Aorta (tissue), 5 donors: ENCODE data around the gene ZCCHC4. TPM values are rescaled to one million over a fixed set of nuclear protein-coding genes. Genes with fewer than 3 reads are reported as not detected.
A peak's percentile ranks its signal among the peaks of the same experiment; 100 is the strongest.

Experiments
- ATAC-seq: fragments of 200-7000 bp; cut with Tn5 transposase; one replicate; pipeline ENCODE4 v1.9.1; 2022; ENCODE audit warnings: moderate library complexity; ENCODE audit not compliant: low FRiP score
- DNase-seq, 2 donors: peaks; one replicate each; pipeline ENCODE4 v3.0.0-alpha.2; 2020
- H3K27ac ChIP-seq, 2 donors: one replicate each; pipeline ENCODE4 v1.5.1; 2013; ENCODE audit warnings: low read length in 2 of 2, mild to moderate bottlenecking in 2 of 2, moderate library complexity in 2 of 2, control low read depth in 1 of 2, inconsistent platforms in 1 of 2, low read depth in 1 of 2
- H3K27me3 ChIP-seq, 2 donors: one replicate each; pipeline ENCODE4 v1.6.1; 2013; ENCODE audit warnings: control low read depth in 1 of 2, low read length in 1 of 2, mild to moderate bottlenecking in 1 of 2, moderate library complexity in 1 of 2; ENCODE audit not compliant: insufficient read depth in 2 of 2, control insufficient read depth in 1 of 2
- H3K36me3 ChIP-seq, 2 donors: one replicate each; pipeline ENCODE4 v1.6.1; 2013; ENCODE audit warnings: control low read depth in 1 of 2, low read length in 1 of 2, mild to moderate bottlenecking in 1 of 2; ENCODE audit not compliant: insufficient read depth in 2 of 2, control insufficient read depth in 1 of 2
- H3K4me1 ChIP-seq, 2 donors: one replicate each; pipeline ENCODE4 v1.6.1; 2013; ENCODE audit warnings: low read length in 2 of 2, control low read depth in 1 of 2, mild to moderate bottlenecking in 1 of 2, moderate library complexity in 1 of 2; ENCODE audit not compliant: insufficient read depth in 2 of 2, control insufficient read depth in 1 of 2
- H3K4me3 ChIP-seq, 2 donors: one replicate each; pipeline ENCODE4 v1.5.1; 2013; ENCODE audit warnings: low read length in 2 of 2, control low read depth in 1 of 2, mild to moderate bottlenecking in 1 of 2
- H3K9me3 ChIP-seq: one replicate; pipeline ENCODE4 v1.6.1; 2013; ENCODE audit warnings: mild to moderate bottlenecking, low read length; ENCODE audit not compliant: control insufficient read depth
- WGBS, 2 donors: extraction: QIAGEN DNeasy Blood & Tissue Kit; methylation state at CpG; one replicate each; pipeline ENCODE4 v1.1.7; 2013; 5-methylcytosine and 5-hydroxymethylcytosine counted together
- intact Hi-C, 2 donors: fragments of 100-400 bp; cut with DNase I; formaldehyde crosslinking; loops; one replicate each; pipeline versions ENCODE4 v1.14.2 to v1.15.0; 2022
- polyA plus RNA-seq, 2 donors: library from polyadenylated mRNA; stranded (reverse); fragments of 200-250 nt; gene quantifications; one replicate each; pipeline ENCODE4 v1.2.3, GENCODE V29; 2013
- total RNA-seq, 2 donors: library from RNA; stranded (reverse); fragmentation: NEBNext Ultra II Directional; extraction: Animal tissue kit (Norgen Biotek cat#: 25700); gene quantifications; one replicate each; pipeline ENCODE4 v1.2.1, GENCODE V29; 2021
- donor health status: healthy with polysubstance abuse.
- donor health status: Bipolar disorder and iron deficiency.
- donor health status: DM: no; HTN: no; CAD: no.
- donor health status: DM: no; HTN: no; CAD: no.
- donor health status: DM: yes; HTN: yes; CAD: no.

The ZCCHC4 gene
- total and polyA plus RNA-seq, 4 donors, result 2.4 to 13.5 (median 6.8) TPM

DNA sequence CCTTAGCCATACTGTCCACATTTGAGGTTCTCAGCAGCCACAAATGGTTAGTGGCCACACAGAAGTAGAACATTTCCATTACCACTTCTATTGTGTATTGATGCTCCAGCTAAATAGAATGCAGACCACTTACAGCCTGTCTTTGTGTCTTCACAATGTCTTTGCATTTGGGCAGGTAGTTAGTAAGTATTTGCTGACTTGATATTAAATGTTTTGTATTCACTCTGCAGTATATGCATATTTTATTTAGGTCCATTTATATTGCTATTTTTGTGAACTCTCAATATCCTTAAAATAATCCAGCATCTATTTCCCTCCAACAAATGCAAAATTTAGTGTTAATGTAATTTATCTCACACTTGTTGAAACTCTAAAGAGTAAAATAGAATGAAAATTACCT lies 91.1 kb downstream of the ZCCHC4 start:
- peaks cover 2 to 15% of the 10 kb centered on the region in 2 donors for H3K36me3 ChIP-seq

GRCh38 chr4:25405453-25405852 lies 92.9 kb downstream of the ZCCHC4 start:
- Histone ChIP-seq H3K9me3 (no peaks in the 10 kb centered on the region), H3K4me1 (peaks cover 0 to 2% of the 10 kb centered on the region in 2 donors), H3K27ac (no peak overlapping the region), H3K27me3 (no peaks in the 10 kb centered on the region), H3K4me3 (no peak overlapping the region), H3K36me3 (peaks cover 4 to 10% of the 10 kb centered on the region in 2 donors)
- WGBS, 2 donors, result 47 to 66% methylated on average over 2 of the region's 2 CpGs
- no peak for ATAC-seq
- intact Hi-C loops, result no loop called here
- DNase-seq, result no peak

More for the DNA sequence above, 91.1 kb downstream of the ZCCHC4 start:
- Histone ChIP-seq H3K4me3 (no peak overlapping the region), H3K4me1 (peaks cover 0 to 2% of the 10 kb centered on the region in 2 donors), H3K27ac (no peak overlapping the region), H3K27me3 (no peaks in the 10 kb centered on the region), H3K9me3 (no peaks in the 10 kb centered on the region)
- intact Hi-C loops, result no loop called here
- ATAC-seq (no peak), DNase-seq (no peak)

- DNase-seq, result no peak
- peak; percentile 67 for ATAC-seq
- Histone ChIP-seq H3K27ac (peak overlapping the region in 1 of 2 donors; percentile 10), H3K4me1 (peaks cover 0 to 2% of the 10 kb centered on the region in 2 donors), H3K4me3 (no peak overlapping the region), H3K36me3 (peaks cover 7 to 10% of the 10 kb centered on the region in 2 donors), H3K9me3 (no peaks in the 10 kb centered on the region), H3K27me3 (no peaks in the 10 kb centered on the region)
- intact Hi-C loops, result no loop called here
- WGBS, 2 donors, result 57 to 59% methylated on average over 5 of the region's 5 CpGs
These were observed 93.6 kb downstream of the ZCCHC4 start for GRCh38 chr4:25406081-25406692.

DNA sequence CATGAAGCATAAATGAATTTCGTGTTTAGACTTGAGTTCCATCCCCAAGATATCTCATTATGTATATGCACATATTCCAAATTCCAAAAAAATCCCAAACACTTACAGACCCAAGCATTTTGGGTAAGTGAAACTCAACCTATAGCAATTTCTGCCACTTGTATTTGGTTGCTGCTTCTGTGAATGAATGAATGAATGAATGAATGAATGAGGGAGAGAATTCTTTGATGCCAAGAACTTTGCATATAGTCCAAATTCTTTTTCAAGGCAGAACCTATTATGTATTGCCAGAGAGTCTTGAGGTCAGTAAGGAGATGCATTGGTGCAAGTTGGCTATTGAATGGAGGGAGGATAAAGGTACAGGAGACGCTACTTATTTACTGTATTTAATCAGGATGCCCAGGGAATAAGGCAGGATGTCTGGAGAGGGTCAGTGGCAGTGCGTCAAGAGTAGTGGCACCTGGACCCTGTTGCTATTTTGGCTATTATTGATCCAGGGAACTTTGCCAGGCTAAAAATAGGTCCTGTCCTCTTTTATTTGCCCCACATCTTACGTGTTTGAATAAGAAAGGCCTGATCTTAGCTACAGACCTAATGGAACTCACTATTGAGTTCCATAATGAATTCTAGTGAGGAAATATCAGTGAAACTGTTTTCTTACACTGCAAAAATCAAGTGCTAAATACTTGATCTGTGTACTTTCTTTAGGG lies 98.4 kb downstream of the ZCCHC4 start:
- WGBS, 2 donors, result 70 to 78% methylated on average over 4 of the region's 4 CpGs
- DNase-seq, result no peak
- ATAC-seq, result no peak
- H3K36me3 ChIP-seq, result peaks cover 4 to 7% of the 10 kb centered on the region in 2 donors
- H3K9me3 ChIP-seq, result no peaks in the 10 kb centered on the region
- H3K27ac ChIP-seq, result no peak overlapping the region
- no peaks in the 10 kb centered on the region for H3K27me3 ChIP-seq
- intact Hi-C loops, result no loop called here
- no peak overlapping the region for H3K4me3 ChIP-seq
- no peaks in the 10 kb centered on the region for H3K4me1 ChIP-seq

DNA sequence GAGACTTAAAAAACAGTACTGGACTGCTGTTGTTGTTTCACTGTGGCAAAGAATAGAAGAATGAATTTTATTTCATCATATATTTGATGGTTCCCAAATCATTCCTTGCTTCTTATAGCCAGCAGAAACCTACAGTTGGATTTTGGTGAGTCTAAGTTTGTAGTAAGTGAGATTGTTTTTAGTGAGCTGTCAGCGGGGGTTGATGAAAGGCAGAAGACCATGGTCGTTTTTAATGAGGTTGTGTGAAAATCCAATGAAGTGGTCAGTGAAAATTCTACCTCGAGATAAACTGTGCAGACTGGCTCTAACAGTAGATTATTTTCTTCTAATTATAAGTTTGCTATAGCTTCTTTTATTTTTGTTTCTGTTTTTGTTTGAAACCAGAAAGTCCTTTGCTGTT lies 100.7 kb downstream of the ZCCHC4 start:
- H3K27ac ChIP-seq, result no peak overlapping the region
- 54 to 60% methylated on average over 3 of the region's 3 CpGs for WGBS, 2 donors
- intact Hi-C loops, result no loop called here
- no peaks in the 10 kb centered on the region for H3K27me3 ChIP-seq
- peaks cover 4 to 10% of the 10 kb centered on the region in 2 donors for H3K36me3 ChIP-seq
- no peak for ATAC-seq
- H3K4me1 ChIP-seq, result no peaks in the 10 kb centered on the region
- no peak overlapping the region for H3K4me3 ChIP-seq
- no peaks in the 10 kb centered on the region for H3K9me3 ChIP-seq
- no peak for DNase-seq

DNA sequence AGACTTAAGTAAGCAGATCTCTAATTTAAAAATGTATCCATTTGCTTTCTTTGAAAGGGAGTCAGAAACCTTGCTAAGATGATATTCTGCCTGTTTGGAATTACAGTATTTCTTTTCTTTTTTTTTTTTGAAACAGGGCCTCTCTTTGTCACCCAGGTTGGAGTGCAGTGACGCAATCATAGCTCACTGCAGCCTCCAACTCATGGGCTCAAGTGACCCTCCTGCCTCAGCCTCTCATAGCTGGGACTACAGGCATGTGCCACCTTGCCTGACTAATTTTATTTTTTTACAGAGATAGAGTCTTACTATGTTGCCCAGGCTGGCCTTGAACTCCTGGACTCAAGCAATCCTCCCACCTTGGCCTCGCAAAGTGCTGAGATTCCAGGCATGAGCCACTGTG lies 104.4 kb downstream of the ZCCHC4 start:
- Histone ChIP-seq H3K27me3 (no peaks in the 10 kb centered on the region), H3K4me1 (no peaks in the 10 kb centered on the region), H3K36me3 (peaks cover 0 to 3% of the 10 kb centered on the region in 2 donors), H3K27ac (no peak overlapping the region), H3K9me3 (no peaks in the 10 kb centered on the region), H3K4me3 (no peak overlapping the region)
- intact Hi-C loops, result no loop called here
- WGBS, 2 donors, result 97 to 98% methylated on average over 2 of the region's 2 CpGs
- no peak for ATAC-seq
- DNase-seq, result no peak

Other genes starting within 250 kb of the ZCCHC4 start
- 1 to 10 TPM; 5.6 to 9.4 TPM for gene SEPSECS, start 152.3 kb upstream of the ZCCHC4 start, total RNA-seq
- 1 to 10 TPM; 3.3 to 5.3 TPM for gene SEPSECS, start 152.3 kb upstream of the ZCCHC4 start, polyA plus RNA-seq
- gene PI4K2B, start 78.7 kb upstream of the ZCCHC4 start, total RNA-seq, result 10 to 100 TPM; 12.2 to 13.2 TPM
- 10 to 100 TPM in 1 of 2 donors, 1 to 10 TPM in 1; 6.2 to 20.3 TPM for gene PI4K2B, start 78.7 kb upstream of the ZCCHC4 start, polyA plus RNA-seq
- 10 to 100 TPM; 29.3 to 41.2 TPM for gene ANAPC4, start 64.5 kb downstream of the ZCCHC4 start, total RNA-seq
- 10 to 100 TPM; 25.3 to 56.3 TPM for gene ANAPC4, start 64.5 kb downstream of the ZCCHC4 start, polyA plus RNA-seq